Stomach (tissue), 9 donors: ENCODE data around the gene GBP7. TPM values are rescaled to one million over a fixed set of nuclear protein-coding genes. Genes with fewer than 3 reads are reported as not detected.
A peak's percentile ranks its signal among the peaks of the same experiment; 100 is the strongest.
"Not testable (repeated sequence)": the region's sequence is repeated elsewhere in the genome, so short reads cannot be mapped to it uniquely, and the experiment has no call there.

Experiments used
- DNase-seq, 2 donors: peaks; one replicate each; pipeline versions ENCODE4 v3.0.0 to v3.0.0-alpha.2; 2013 to 2019
- H3K27ac ChIP-seq, 5 donors: fragments of 200-600 bp in 4 of 5; sonication (generic) in 4 of 5; one replicate each; pipeline ENCODE4 v1.5.1; 2013 to 2019; ENCODE audit warnings: mild to moderate bottlenecking in 1 of 5, moderate library complexity in 1 of 5
- H3K27me3 ChIP-seq, 3 donors: fragments of 200-600 bp; sonication (generic); one replicate each; pipeline ENCODE4 v1.5.1; 2017 to 2019; ENCODE audit warnings: mixed run types in 1 of 3
- H3K36me3 ChIP-seq, 4 donors: fragments of 200-600 bp; sonication (generic); 1 replicate in 3 of 4; 2 replicates in 1 of 4; pipeline ENCODE4 v1.5.1; 2016 to 2019
- H3K4me1 ChIP-seq, 4 donors: fragments of 200-600 bp; sonication (generic); one replicate each; pipeline ENCODE4 v1.5.1; 2016 to 2019
- H3K4me3 ChIP-seq, 4 donors: fragments of 200-600 bp; sonication (generic) in 3 of 4; one replicate each; pipeline ENCODE4 v1.5.1; 2016 to 2019; ENCODE audit warnings: mild to moderate bottlenecking in 1 of 4
- H3K9me3 ChIP-seq, 4 donors: fragments of 200-600 bp; sonication (generic); one replicate each; pipeline ENCODE4 v1.5.1; 2016 to 2019
- CTCF ChIP-seq, 7 experiments: fragments of 450-650 bp in 4 of 7; fragments of 200-600 bp in 3 of 7; sonication (generic) in 3 of 7; IDR thresholded peaks; one replicate each; pipeline ENCODE4 v1.5.1; 2016 to 2019; ENCODE audit warnings: antibody characterized with exemption in 7 of 7, control low read depth in 2 of 7, mild to moderate bottlenecking in 1 of 7
- EP300 ChIP-seq: sonication (generic); formaldehyde crosslinking; IDR thresholded peaks from one replicate; pipeline ENCODE4 v1.6.1; 2017; ENCODE audit warnings: antibody characterized with exemption
- POLR2A ChIP-seq, 4 donors: fragments of 450-650 bp; IDR thresholded peaks; one replicate each; pipeline ENCODE4 v1.6.1; 2016; ENCODE audit warnings: antibody characterized with exemption in 4 of 4, control low read depth in 2 of 4, mild to moderate bottlenecking in 1 of 4, moderate library complexity in 1 of 4
- POLR2AphosphoS5 ChIP-seq, 3 donors: sonication (generic); formaldehyde crosslinking; IDR thresholded peaks; one replicate each; pipeline ENCODE4 v1.6.1; 2016; ENCODE audit warnings: antibody characterized with exemption in 3 of 3
- WGBS, 5 donors: extraction: QIAGEN DNeasy Blood & Tissue Kit in 3 of 5; methylation state at CpG; one replicate each; pipeline versions ENCODE4 v1.1.5 to v1.1.7; 2013 to 2018; 5-methylcytosine and 5-hydroxymethylcytosine counted together
- intact Hi-C: fragments of 100-400 bp; cut with DNase I; formaldehyde crosslinking; loops from one replicate; pipeline ENCODE4 v1.15.1; 2023; ENCODE audit warnings: low total_unique reads
- polyA plus RNA-seq, 3 donors: library from polyadenylated mRNA; stranded (reverse); fragments of 200-250 nt; gene quantifications; one replicate each; pipeline ENCODE4 v1.2.3, GENCODE V29; 2013
- total RNA-seq, 5 donors: library from RNA; depleted of rRNA; stranded (reverse); fragments of >200 nt; gene quantifications; one replicate each; pipeline versions ENCODE4 v1.1.0 to v1.2.3, GENCODE V29; 2014 to 2016
- donor health status: healthy with polysubstance abuse.
- donor health status: Bipolar disorder and iron deficiency.
- donor health status: healthy.

Gene GBP7
- total and polyA plus RNA-seq, 8 donors = not detected

GRCh38 chr1:89133747-89134146 is 42.1 kb downstream of the GBP7 start:
- no peak for DNase-seq
- no peaks in the 10 kb centered on the region for H3K27me3 ChIP-seq
- no peak overlapping the region for H3K4me3 ChIP-seq
- no peak overlapping the region for H3K27ac ChIP-seq
- H3K9me3 ChIP-seq = no peaks in the 10 kb centered on the region
- peaks cover 5 to 19% (median 9%) of the 10 kb centered on the region in 4 donors for H3K4me1 ChIP-seq
- no peaks in the 10 kb centered on the region for H3K36me3 ChIP-seq
- TF ChIP-seq POLR2A (IDR thresholded peaks at IDR 0.05) (no peak), POLR2AphosphoS5 (IDR thresholded peaks at IDR 0.05) (no peak), CTCF (IDR thresholded peaks at IDR 0.05) (no peak), EP300 (no peak)
- 88 to 100% (median 94%) methylated on average over 1 of the region's 1 CpG; no CpG with 5 or more reads in 1 of the 5 donors for WGBS, 5 donors
- intact Hi-C loops = no loop called here

- Histone ChIP-seq H3K9me3 (no peaks in the 10 kb centered on the region), H3K4me1 (peaks cover 5 to 43% (median 21%) of the 10 kb centered on the region in 4 donors), H3K4me3 (no peak overlapping the region), H3K27ac (peak overlapping the region in 1 of 5 donors; percentile 90), H3K36me3 (no peaks in the 10 kb centered on the region), H3K27me3 (no peaks in the 10 kb centered on the region)
- no peak for DNase-seq
- intact Hi-C loops = no loop called here
- WGBS, 5 donors = 20 to 45% (median 39%) methylated on average over 1 of the region's 1 CpG
- TF ChIP-seq CTCF (IDR thresholded peaks at IDR 0.05) = no peak
- TF ChIP-seq EP300 = no peak
- no peak for TF ChIP-seq POLR2A (IDR thresholded peaks at IDR 0.05)
- no peak for TF ChIP-seq POLR2AphosphoS5 (IDR thresholded peaks at IDR 0.05)
Observed at GRCh38 chr1:89130716-89131115, 45.1 kb downstream of the GBP7 start.

GRCh38 chr1:89129911-89130310 is 45.9 kb downstream of the GBP7 start:
- WGBS, 5 donors = 57 to 76% (median 67%) methylated on average over 4 of the region's 4 CpGs
- no peaks in the 10 kb centered on the region for H3K27me3 ChIP-seq

GRCh38 chr1:89128003-89128458 is 47.8 kb downstream of the GBP7 start:
- H3K36me3 ChIP-seq, H3K9me3 ChIP-seq, H3K27me3 ChIP-seq, intact Hi-C loops, DNase-seq: not testable (repeated sequence)
- WGBS, 5 donors = 97 to 100% (median 98%) methylated on average over 9 to 31 of the region's 31 CpGs
- peak overlapping the region in 3 of 4 donors; percentile 2 to 36 (median 30) for H3K4me3 ChIP-seq
- H3K27ac ChIP-seq = peak overlapping the region in 4 of 5 donors; percentile 77 to 90 (median 83)
- peaks cover 14 to 68% (median 32%) of the 10 kb centered on the region in 4 donors for H3K4me1 ChIP-seq

More at GRCh38 chr1:89129911-89130310, 45.9 kb downstream of the GBP7 start:
- Histone ChIP-seq H3K4me1 (peaks cover 5 to 49% (median 23%) of the 10 kb centered on the region in 4 donors), H3K27ac (peak overlapping the region in 3 of 5 donors; percentile 79 to 90 (median 87)), H3K36me3 (no peaks in the 10 kb centered on the region), H3K4me3 (no peak overlapping the region), H3K9me3 (no peaks in the 10 kb centered on the region)
- TF ChIP-seq POLR2A (IDR thresholded peaks at IDR 0.05) = no peak
- no peak for TF ChIP-seq EP300
- no peak for TF ChIP-seq CTCF (IDR thresholded peaks at IDR 0.05)
- TF ChIP-seq POLR2AphosphoS5 (IDR thresholded peaks at IDR 0.05) = no peak
- intact Hi-C loops = no loop called here
- no peak for DNase-seq
